Activated T-helper 2 cell treated with anti-CD3 and anti-CD28 coated beads, Interferon-gamma antibody, Interleukin-2, Interleukin-4, amounts not matched to agents 10 μg/mL and 5 μg/mL and 100 μg/mL, durations not matched to agents 14 hours and 24 hours and 36 hours (primary cell): Measurements from ENCODE around the gene TRIM62. TPM values are rescaled to one million over a fixed set of nuclear protein-coding genes. Genes with fewer than 3 reads are reported as not detected.
"Not testable (repeated sequence)": the region's sequence is repeated elsewhere in the genome, so short reads cannot be mapped to it uniquely, and the experiment has no call there.

Source experiments
- DNase-seq: peaks from one replicate; pipeline ENCODE4 v3.0.0; 2021; ENCODE audit warnings: low spot score
- H3K27ac Mint-ChIP-seq: one replicate; pipeline ENCODE4 v1.8.0; 2021; ENCODE audit warnings: mixed read lengths
- H3K27me3 Mint-ChIP-seq: one replicate; pipeline ENCODE4 v1.8.0; 2021; ENCODE audit warnings: low read depth, mixed read lengths
- H3K36me3 Mint-ChIP-seq: one replicate; pipeline ENCODE4 v1.8.0; 2021; ENCODE audit warnings: low read depth, mixed read lengths
- H3K4me1 Mint-ChIP-seq: one replicate; pipeline ENCODE4 v1.8.0; 2021; ENCODE audit warnings: low read depth, mixed read lengths
- H3K4me3 Mint-ChIP-seq: one replicate; pipeline ENCODE4 v1.8.0; 2021; ENCODE audit warnings: low read depth, mild to moderate bottlenecking, moderate library complexity, mixed read lengths
- H3K9me3 Mint-ChIP-seq: one replicate; pipeline ENCODE4 v1.8.0; 2021; ENCODE audit warnings: mixed read lengths
- intact Hi-C: fragments of 100-400 bp; cut with micrococcal nuclease; formaldehyde crosslinking; loops from one replicate; pipeline ENCODE4 v1.15.1; 2023
- total RNA-seq: library from RNA; stranded (reverse); gene quantifications from 2 replicates; pipeline ENCODE4 v1.2.3, GENCODE V29; 2022

The TRIM62 gene
- total RNA-seq, 1 donor from 2014 or later, result 5.6 TPM

GRCh38 chr1:33133478-33134105, 48.3 kb downstream of the TRIM62 start:
- intact Hi-C loops, result no loop called here
- Mint-ChIP-seq H3K4me1 (peaks cover 36% of the 10 kb centered on the region), H3K27me3 (no peaks in the 10 kb centered on the region), H3K9me3 (no peaks in the 10 kb centered on the region), H3K4me3 (no peak overlapping the region), H3K36me3 (peaks cover 15% of the 10 kb centered on the region), H3K27ac (no peak overlapping the region)
- no peak for DNase-seq

- H3K4me3 Mint-ChIP-seq, result no peak overlapping the region
- H3K9me3 Mint-ChIP-seq, result no peaks in the 10 kb centered on the region
- no peaks in the 10 kb centered on the region for H3K27me3 Mint-ChIP-seq
- H3K36me3 Mint-ChIP-seq, result peaks cover 17% of the 10 kb centered on the region
- peaks cover 43% of the 10 kb centered on the region for H3K4me1 Mint-ChIP-seq
- H3K27ac Mint-ChIP-seq, result peak overlapping the region; percentile 10
- DNase-seq, result no peak
- intact Hi-C loops, result no loop called here
These were observed 49.3 kb downstream of the TRIM62 start for GRCh38 chr1:33132549-33132948.

GRCh38 chr1:33131191-33131590, 50.7 kb downstream of the TRIM62 start:
- intact Hi-C loops, result loop anchor here (2.0 kb wide), 1 partner anchor 220 kb away; no protein-coding TSS in a partner anchor
- Mint-ChIP-seq H3K4me1 (peaks cover 48% of the 10 kb centered on the region), H3K27ac (no peak overlapping the region), H3K9me3 (no peaks in the 10 kb centered on the region), H3K27me3 (no peaks in the 10 kb centered on the region), H3K4me3 (no peak overlapping the region), H3K36me3 (peaks cover 26% of the 10 kb centered on the region)
- no peak for DNase-seq

- peaks cover 57% of the 10 kb centered on the region for H3K4me1 Mint-ChIP-seq
- peaks cover 35% of the 10 kb centered on the region for H3K36me3 Mint-ChIP-seq
These were observed 51.5 kb downstream of the TRIM62 start for GRCh38 chr1:33130297-33130696.

GRCh38 chr1:33128781-33129180, 53.1 kb downstream of the TRIM62 start:
- H3K36me3 Mint-ChIP-seq, result peaks cover 45% of the 10 kb centered on the region
- H3K4me1 Mint-ChIP-seq, result peaks cover 58% of the 10 kb centered on the region
- H3K27me3 Mint-ChIP-seq, result no peaks in the 10 kb centered on the region
- no peak for DNase-seq
- intact Hi-C loops, result loop anchor here (5.0 kb wide), 3 partner anchors 46 to 166 kb away; partner anchors contain the start of genes AK2, AZIN2 and RNF19B
- peak overlapping the region; percentile 30 for H3K27ac Mint-ChIP-seq
- no peaks in the 10 kb centered on the region for H3K9me3 Mint-ChIP-seq
- H3K4me3 Mint-ChIP-seq, result peak overlapping the region; percentile 45

More at GRCh38 chr1:33130297-33130696, 51.5 kb downstream of the TRIM62 start:
- Mint-ChIP-seq H3K27ac (peak overlapping the region; percentile 70), H3K9me3 (no peaks in the 10 kb centered on the region), H3K4me3 (no peak overlapping the region), H3K27me3 (no peaks in the 10 kb centered on the region)
- intact Hi-C loops, result loop anchor here (2.0 kb wide), 1 partner anchor 221 kb away; no protein-coding TSS in a partner anchor
- DNase-seq, result no peak

GRCh38 chr1:33127001-33127823, 54.6 kb downstream of the TRIM62 start:
- peak; percentile 99 for DNase-seq
- Mint-ChIP-seq H3K4me1 (peaks cover 47% of the 10 kb centered on the region), H3K27me3 (no peaks in the 10 kb centered on the region), H3K4me3 (peak overlapping the region; percentile 96), H3K36me3 (peaks cover 41% of the 10 kb centered on the region), H3K27ac (peak overlapping the region; percentile 96), H3K9me3 (no peaks in the 10 kb centered on the region)
- intact Hi-C loops, result loop anchor here (1.0 to 5.0 kb wide), 7 partner anchors 28 to 310 kb away; partner anchors contain the start of genes AK2, AZIN2, RNF19B and S100PBP

GRCh38 chr1:33126411-33127000, 55.3 kb downstream of the TRIM62 start:
- Mint-ChIP-seq H3K27me3 (no peaks in the 10 kb centered on the region), H3K9me3 (no peaks in the 10 kb centered on the region), H3K27ac (peak overlapping the region; percentile 96), H3K4me3 (peak overlapping the region; percentile 96), H3K36me3 (peaks cover 41% of the 10 kb centered on the region), H3K4me1 (peaks cover 46% of the 10 kb centered on the region)
- no peak for DNase-seq
- intact Hi-C loops, result loop anchor here (2.0 to 5.0 kb wide), 6 partner anchors 44 to 310 kb away; partner anchors contain the start of genes AK2, AZIN2, RNF19B and S100PBP

- Mint-ChIP-seq H3K36me3 (peaks cover 34% of the 10 kb centered on the region), H3K4me1 (peaks cover 31% of the 10 kb centered on the region)
- not testable (repeated sequence) for H3K27ac Mint-ChIP-seq, H3K4me3 Mint-ChIP-seq, H3K27me3 Mint-ChIP-seq, H3K9me3 Mint-ChIP-seq
- intact Hi-C loops, result loop anchor here (5.0 kb wide), 3 partner anchors 42 to 162 kb away; partner anchors contain the start of genes AK2, AZIN2 and RNF19B
- DNase-seq, result peak; percentile 4
These were observed 57.2 kb downstream of the TRIM62 start for GRCh38 chr1:33124647-33125046.

GRCh38 chr1:33123266-33123665, 58.6 kb downstream of the TRIM62 start:
- DNase-seq, result peak; percentile 4
- H3K4me1 Mint-ChIP-seq, result peaks cover 19% of the 10 kb centered on the region
- intact Hi-C loops, result no loop called here
- H3K27me3 Mint-ChIP-seq, result no peaks in the 10 kb centered on the region
- H3K36me3 Mint-ChIP-seq, result peaks cover 28% of the 10 kb centered on the region
- no peaks in the 10 kb centered on the region for H3K9me3 Mint-ChIP-seq
- H3K4me3 Mint-ChIP-seq, result no peak overlapping the region
- no peak overlapping the region for H3K27ac Mint-ChIP-seq

- peaks cover 28% of the 10 kb centered on the region for H3K36me3 Mint-ChIP-seq
- peak; percentile 6 for DNase-seq
- H3K4me1 Mint-ChIP-seq, result peaks cover 16% of the 10 kb centered on the region
- no peak overlapping the region for H3K27ac Mint-ChIP-seq
- H3K4me3 Mint-ChIP-seq, result no peak overlapping the region
- H3K9me3 Mint-ChIP-seq, result no peaks in the 10 kb centered on the region
- no peaks in the 10 kb centered on the region for H3K27me3 Mint-ChIP-seq
- intact Hi-C loops, result no loop called here
These were observed 59.2 kb downstream of the TRIM62 start for GRCh38 chr1:33122483-33123178.

- Mint-ChIP-seq H3K27me3 (no peaks in the 10 kb centered on the region), H3K4me1 (peaks cover 12% of the 10 kb centered on the region), H3K9me3 (no peaks in the 10 kb centered on the region), H3K27ac (no peak overlapping the region), H3K36me3 (peaks cover 24% of the 10 kb centered on the region), H3K4me3 (no peak overlapping the region)
- peak; percentile 0 for DNase-seq
- intact Hi-C loops, result no loop called here
These were observed 60.1 kb downstream of the TRIM62 start for GRCh38 chr1:33121728-33122127.
